ENCODE data around the gene CEP104. TPM values are rescaled to one million over a fixed set of nuclear protein-coding genes. Genes with fewer than 3 reads are reported as not detected.
"Not testable (repeated sequence)": the region's sequence is repeated elsewhere in the genome, so short reads cannot be mapped to it uniquely, and the experiment has no call there.

Gene CEP104
- total RNA-seq, 3 donors from 2014 or later = 45.4 to 52.1 (median 49.1) TPM

DNA sequence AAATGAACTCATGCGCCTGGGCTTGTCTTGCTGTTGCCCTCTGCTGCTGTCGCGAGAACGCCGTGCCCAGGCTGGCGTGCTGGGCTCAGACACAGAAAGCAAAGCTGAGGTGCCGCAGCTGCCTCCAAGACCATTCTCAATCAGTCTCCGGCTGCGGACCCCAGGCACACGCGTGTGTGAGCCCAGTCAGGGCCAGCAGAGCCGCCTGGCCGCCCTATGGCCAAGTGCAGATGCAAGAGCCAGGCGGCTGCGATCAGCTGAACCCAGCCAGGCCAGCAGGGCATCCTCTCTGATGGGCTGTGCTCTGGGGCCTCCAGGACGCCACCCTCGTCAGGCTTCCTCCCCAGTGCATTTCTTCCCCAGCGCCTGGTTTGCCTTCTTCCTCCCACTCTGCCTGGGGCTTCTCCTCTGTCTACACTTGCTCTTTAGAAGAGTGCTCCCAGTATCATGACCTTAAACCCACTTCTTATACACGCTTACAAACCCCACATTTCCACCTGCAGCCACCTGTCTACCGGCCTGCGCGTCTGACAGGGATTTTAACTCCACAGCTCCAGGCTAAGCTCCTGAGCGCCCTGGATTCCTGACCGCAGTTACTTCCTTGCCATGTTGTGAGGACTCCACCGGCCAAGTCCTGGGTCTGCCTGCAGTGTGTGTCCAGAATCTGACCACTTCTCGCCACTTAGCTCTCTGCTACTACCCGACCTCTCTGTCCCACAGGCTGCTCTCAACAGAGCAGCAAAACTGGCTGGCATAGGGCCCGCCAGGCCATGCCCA is 39.0 kb downstream of the CEP104 start:
- no peaks in the 10 kb centered on the region for H3K27me3 Mint-ChIP-seq (ENCODE audit: low read depth)
- DNase-seq = no peak
- H3K36me3 Mint-ChIP-seq (ENCODE audit: insufficient read depth) = peaks cover 33% of the 10 kb centered on the region
- no peak for ATAC-seq
- no peak overlapping the region for H3K4me3 Mint-ChIP-seq
- H3K4me1 Mint-ChIP-seq (ENCODE audit: low read depth) = no peaks in the 10 kb centered on the region
- H3K9me3 Mint-ChIP-seq = no peaks in the 10 kb centered on the region

- H3K4me1 Mint-ChIP-seq (ENCODE audit: low read depth) = no peaks in the 10 kb centered on the region
- H3K4me3 Mint-ChIP-seq = no peak overlapping the region
- no peaks in the 10 kb centered on the region for H3K27me3 Mint-ChIP-seq (ENCODE audit: low read depth)
- ATAC-seq (no peak), DNase-seq (no peak)
- H3K9me3 Mint-ChIP-seq = no peaks in the 10 kb centered on the region
- peaks cover 33% of the 10 kb centered on the region for H3K36me3 Mint-ChIP-seq (ENCODE audit: insufficient read depth)
Observed at GRCh38 chr1:3817138-3817740, 39.8 kb downstream of the CEP104 start.

- H3K36me3 Mint-ChIP-seq (ENCODE audit: insufficient read depth) = peaks cover 27% of the 10 kb centered on the region
Observed at GRCh38 chr1:3816331-3817137, 40.5 kb downstream of the CEP104 start.

DNA sequence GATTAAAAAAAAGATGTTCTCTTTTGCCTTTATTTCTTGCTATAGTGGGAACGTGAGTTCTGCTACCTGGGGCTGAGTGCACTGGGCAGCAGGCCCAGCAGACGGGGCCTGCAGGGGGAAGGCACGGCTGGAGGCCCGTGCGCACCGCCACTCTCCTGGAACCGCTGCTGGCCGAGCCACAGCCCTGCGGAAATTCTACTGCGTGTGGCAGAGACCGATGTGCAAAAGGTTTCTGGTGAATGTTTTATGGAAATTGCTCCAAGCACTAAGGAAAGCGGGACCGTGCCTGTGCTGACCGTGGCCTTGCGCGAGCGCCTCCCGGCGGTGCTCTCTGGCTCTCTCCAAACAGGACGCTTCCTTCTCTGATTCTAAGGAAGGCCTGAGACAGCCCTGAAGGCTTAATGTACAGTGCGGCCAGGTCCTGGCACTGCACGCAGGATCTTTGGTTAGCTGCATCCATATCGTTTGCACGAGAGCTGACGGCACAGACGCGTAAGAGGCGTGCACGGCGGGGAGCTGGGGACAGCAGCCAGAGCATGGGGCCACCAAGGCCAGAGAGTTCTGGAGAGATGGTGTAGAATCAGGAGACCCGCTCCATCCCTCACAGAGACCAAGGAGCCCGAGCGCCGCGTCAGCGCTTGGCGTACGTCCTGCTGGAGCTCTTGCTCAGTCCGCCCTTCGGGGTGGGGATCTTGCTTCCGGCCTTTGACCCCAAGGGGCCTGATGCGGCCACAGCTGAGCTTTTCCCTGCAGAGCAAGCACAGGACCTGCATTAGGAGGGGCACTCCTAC is 42.0 kb downstream of the CEP104 start:
- Mint-ChIP-seq H3K4me1 (ENCODE audit: low read depth) (no peaks in the 10 kb centered on the region), H3K27me3 (ENCODE audit: low read depth) (peaks cover 2% of the 10 kb centered on the region), H3K4me3 (no peak overlapping the region), H3K36me3 (ENCODE audit: insufficient read depth) (peaks cover 19% of the 10 kb centered on the region), H3K9me3 (no peaks in the 10 kb centered on the region)
- ATAC-seq (no peak), DNase-seq (no peak)

More at GRCh38 chr1:3816331-3817137, 40.5 kb downstream of the CEP104 start:
- no peaks in the 10 kb centered on the region for H3K27me3 Mint-ChIP-seq (ENCODE audit: low read depth)
- no peaks in the 10 kb centered on the region for H3K4me1 Mint-ChIP-seq (ENCODE audit: low read depth)
- DNase-seq = no peak
- no peak for ATAC-seq
- H3K4me3 Mint-ChIP-seq = no peak overlapping the region
- H3K9me3 Mint-ChIP-seq = no peaks in the 10 kb centered on the region

DNA sequence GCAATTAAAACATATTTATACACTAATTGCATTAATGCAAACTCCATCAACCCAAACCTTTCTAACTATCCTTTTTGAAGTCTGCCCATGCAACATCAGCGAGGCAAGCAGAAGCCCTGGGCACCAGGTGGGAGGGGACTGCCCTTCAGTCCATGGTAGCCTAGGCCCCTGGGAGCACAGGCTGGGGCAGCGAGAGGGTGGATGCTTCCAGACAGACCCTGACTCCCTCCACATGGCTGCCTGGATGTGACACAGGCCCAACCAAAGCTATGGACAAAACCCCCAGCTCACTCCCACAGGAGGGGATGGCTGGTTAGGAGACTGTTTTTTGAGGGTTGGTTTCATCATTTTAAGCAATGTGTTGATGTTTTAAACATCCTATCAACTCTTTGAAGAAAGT is 42.9 kb downstream of the CEP104 start:
- H3K27me3 Mint-ChIP-seq (ENCODE audit: low read depth) = peaks cover 2% of the 10 kb centered on the region
- H3K4me1 Mint-ChIP-seq (ENCODE audit: low read depth) = no peaks in the 10 kb centered on the region
- H3K4me3 Mint-ChIP-seq = no peak overlapping the region
- H3K9me3 Mint-ChIP-seq = no peaks in the 10 kb centered on the region
- H3K36me3 Mint-ChIP-seq (ENCODE audit: insufficient read depth) = peaks cover 12% of the 10 kb centered on the region
- no peak for ATAC-seq
- no peak for DNase-seq

- Mint-ChIP-seq H3K4me1 (ENCODE audit: low read depth) (no peaks in the 10 kb centered on the region), H3K4me3 (no peak overlapping the region), H3K36me3 (ENCODE audit: insufficient read depth) (peaks cover 9% of the 10 kb centered on the region), H3K27me3 (ENCODE audit: low read depth) (peaks cover 5% of the 10 kb centered on the region), H3K9me3 (no peaks in the 10 kb centered on the region)
- DNase-seq (no peak), ATAC-seq (no peak)
Observed at GRCh38 chr1:3811595-3811911, 45.5 kb downstream of the CEP104 start.

DNA sequence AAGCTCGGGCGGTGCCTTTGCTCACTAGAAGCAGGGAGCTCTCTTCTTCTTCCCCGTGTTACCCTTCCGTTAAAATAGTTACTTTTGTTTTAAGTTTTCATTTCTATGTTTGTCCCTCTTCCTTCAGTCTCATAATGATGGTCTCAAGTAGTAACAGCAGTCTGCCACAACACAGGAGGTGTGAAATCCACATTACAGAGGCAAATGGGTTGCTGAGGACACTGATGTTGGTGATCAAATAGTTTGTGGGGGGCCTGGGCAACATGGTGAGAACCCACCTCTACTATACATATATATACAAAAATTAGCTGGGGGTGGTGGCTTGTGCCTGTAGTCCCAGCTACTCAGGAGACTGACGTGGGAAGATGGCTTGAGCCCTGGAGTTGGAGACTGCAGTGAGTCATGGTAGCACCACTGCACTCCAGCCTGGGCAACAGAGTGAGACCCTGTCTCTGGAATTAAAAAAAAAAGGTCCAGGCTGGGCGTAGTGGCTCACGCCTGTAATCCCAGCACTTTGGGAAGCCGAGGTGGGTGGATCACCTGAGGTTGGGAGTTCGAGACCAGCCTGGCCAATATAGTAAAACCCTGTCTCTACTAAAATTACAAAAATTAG is 46.8 kb downstream of the CEP104 start:
- not testable (repeated sequence) for H3K36me3 Mint-ChIP-seq (ENCODE audit: insufficient read depth); ATAC-seq; H3K9me3 Mint-ChIP-seq; H3K4me3 Mint-ChIP-seq; H3K27me3 Mint-ChIP-seq (ENCODE audit: low read depth); H3K4me1 Mint-ChIP-seq (ENCODE audit: low read depth); DNase-seq

DNA sequence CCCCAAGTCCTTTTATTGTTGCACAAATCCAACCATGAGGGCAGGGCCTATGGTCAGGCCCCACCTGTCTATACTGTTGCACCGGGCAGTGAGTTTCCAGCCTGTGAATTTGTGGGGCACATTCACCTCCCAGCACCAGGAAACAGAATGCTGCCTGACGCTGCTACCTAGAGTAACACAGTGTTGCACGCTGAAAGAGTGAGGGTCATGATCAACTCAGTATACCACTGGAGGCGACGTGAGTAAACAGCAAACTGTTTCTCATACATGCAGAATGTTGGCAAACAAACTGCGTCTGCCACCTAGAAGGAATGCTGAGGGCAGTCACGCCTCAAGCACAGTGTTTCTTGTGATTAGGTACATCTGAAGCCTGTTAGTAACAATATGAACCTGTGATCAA is 47.3 kb downstream of the CEP104 start:
- H3K9me3 Mint-ChIP-seq = no peaks in the 10 kb centered on the region
- DNase-seq = no peak
- no peaks in the 10 kb centered on the region for H3K4me1 Mint-ChIP-seq (ENCODE audit: low read depth)
- no peak for ATAC-seq
- peaks cover 5% of the 10 kb centered on the region for H3K36me3 Mint-ChIP-seq (ENCODE audit: insufficient read depth)
- no peak overlapping the region for H3K4me3 Mint-ChIP-seq
- peaks cover 5% of the 10 kb centered on the region for H3K27me3 Mint-ChIP-seq (ENCODE audit: low read depth)

DNA sequence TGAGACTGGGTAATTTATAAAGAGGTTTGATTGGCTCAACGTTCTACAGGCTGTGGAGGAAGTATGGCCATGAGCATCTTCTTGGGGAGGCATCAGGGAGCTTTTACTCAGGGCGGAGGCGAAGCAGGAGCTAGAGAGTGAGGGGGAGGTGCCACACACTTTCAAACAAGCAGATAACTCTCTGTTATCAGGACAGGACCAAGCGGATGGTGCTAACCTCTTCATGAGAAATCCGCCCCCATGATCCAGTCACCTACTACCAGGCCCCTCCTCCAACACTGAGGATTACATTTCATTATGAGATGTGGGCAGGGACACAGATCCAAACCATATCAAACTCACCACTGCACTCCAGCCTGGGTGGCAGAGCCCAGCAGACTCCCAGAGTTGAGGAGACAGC is 49.2 kb downstream of the CEP104 start:
- ATAC-seq = no peak

GRCh38 chr1:3805038-3805437 is 52.0 kb downstream of the CEP104 start:
- no peak for ATAC-seq

More for the DNA sequence above, 49.2 kb downstream of the CEP104 start:
- no peaks in the 10 kb centered on the region for H3K36me3 Mint-ChIP-seq (ENCODE audit: insufficient read depth)
- no peak overlapping the region for H3K4me3 Mint-ChIP-seq
- H3K27me3 Mint-ChIP-seq (ENCODE audit: low read depth) = peaks cover 22% of the 10 kb centered on the region
- DNase-seq = no peak
- H3K9me3 Mint-ChIP-seq = no peaks in the 10 kb centered on the region
- H3K4me1 Mint-ChIP-seq (ENCODE audit: low read depth) = no peaks in the 10 kb centered on the region

GRCh38 chr1:3804627-3804944 is 52.4 kb downstream of the CEP104 start:
- DNase-seq; H3K4me1 Mint-ChIP-seq (ENCODE audit: low read depth); ATAC-seq; H3K36me3 Mint-ChIP-seq (ENCODE audit: insufficient read depth); H3K4me3 Mint-ChIP-seq; H3K9me3 Mint-ChIP-seq: not testable (repeated sequence)
- peaks cover 39% of the 10 kb centered on the region for H3K27me3 Mint-ChIP-seq (ENCODE audit: low read depth)

More at GRCh38 chr1:3805038-3805437, 52.0 kb downstream of the CEP104 start:
- no peaks in the 10 kb centered on the region for H3K9me3 Mint-ChIP-seq
- H3K27me3 Mint-ChIP-seq (ENCODE audit: low read depth) = peaks cover 37% of the 10 kb centered on the region
- no peaks in the 10 kb centered on the region for H3K36me3 Mint-ChIP-seq (ENCODE audit: insufficient read depth)
- no peak overlapping the region for H3K4me3 Mint-ChIP-seq
- DNase-seq = no peak
- H3K4me1 Mint-ChIP-seq (ENCODE audit: low read depth) = peaks cover 10% of the 10 kb centered on the region

- no peaks in the 10 kb centered on the region for H3K36me3 Mint-ChIP-seq (ENCODE audit: insufficient read depth)
- peaks cover 10% of the 10 kb centered on the region for H3K4me1 Mint-ChIP-seq (ENCODE audit: low read depth)
- H3K9me3 Mint-ChIP-seq = no peaks in the 10 kb centered on the region
- ATAC-seq (no peak), DNase-seq (no peak)
- no peak overlapping the region for H3K4me3 Mint-ChIP-seq
- peaks cover 39% of the 10 kb centered on the region for H3K27me3 Mint-ChIP-seq (ENCODE audit: low read depth)
Observed at GRCh38 chr1:3803905-3804626, 52.9 kb downstream of the CEP104 start.

DNA sequence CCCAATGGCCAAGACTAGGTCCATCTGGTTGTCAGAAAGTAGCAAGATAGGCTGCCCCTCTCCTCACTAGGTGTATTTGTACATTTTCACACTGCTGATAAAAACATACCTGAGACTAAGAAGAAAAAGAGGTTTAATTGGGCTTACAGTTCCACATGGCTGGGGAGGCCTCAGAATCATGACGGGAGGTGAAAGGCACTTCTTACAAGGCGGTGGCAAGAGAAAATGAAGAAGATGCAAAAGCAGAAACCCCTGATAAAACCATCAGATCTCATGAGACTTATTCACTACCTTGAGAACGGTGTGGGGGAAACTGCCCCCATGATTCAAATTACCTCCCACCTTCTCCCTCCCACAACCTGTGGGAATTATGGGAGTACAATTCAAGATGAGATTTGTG is 56.2 kb downstream of the CEP104 start:
- peaks cover 19% of the 10 kb centered on the region for H3K4me1 Mint-ChIP-seq (ENCODE audit: low read depth)
- ATAC-seq, H3K4me3 Mint-ChIP-seq: not testable (repeated sequence)

More for the DNA sequence above, 56.2 kb downstream of the CEP104 start:
- H3K36me3 Mint-ChIP-seq (ENCODE audit: insufficient read depth); H3K9me3 Mint-ChIP-seq; DNase-seq: not testable (repeated sequence)
- peaks cover 36% of the 10 kb centered on the region for H3K27me3 Mint-ChIP-seq (ENCODE audit: low read depth)
